Measurements from ENCODE around the gene PRDM16.

DNA sequence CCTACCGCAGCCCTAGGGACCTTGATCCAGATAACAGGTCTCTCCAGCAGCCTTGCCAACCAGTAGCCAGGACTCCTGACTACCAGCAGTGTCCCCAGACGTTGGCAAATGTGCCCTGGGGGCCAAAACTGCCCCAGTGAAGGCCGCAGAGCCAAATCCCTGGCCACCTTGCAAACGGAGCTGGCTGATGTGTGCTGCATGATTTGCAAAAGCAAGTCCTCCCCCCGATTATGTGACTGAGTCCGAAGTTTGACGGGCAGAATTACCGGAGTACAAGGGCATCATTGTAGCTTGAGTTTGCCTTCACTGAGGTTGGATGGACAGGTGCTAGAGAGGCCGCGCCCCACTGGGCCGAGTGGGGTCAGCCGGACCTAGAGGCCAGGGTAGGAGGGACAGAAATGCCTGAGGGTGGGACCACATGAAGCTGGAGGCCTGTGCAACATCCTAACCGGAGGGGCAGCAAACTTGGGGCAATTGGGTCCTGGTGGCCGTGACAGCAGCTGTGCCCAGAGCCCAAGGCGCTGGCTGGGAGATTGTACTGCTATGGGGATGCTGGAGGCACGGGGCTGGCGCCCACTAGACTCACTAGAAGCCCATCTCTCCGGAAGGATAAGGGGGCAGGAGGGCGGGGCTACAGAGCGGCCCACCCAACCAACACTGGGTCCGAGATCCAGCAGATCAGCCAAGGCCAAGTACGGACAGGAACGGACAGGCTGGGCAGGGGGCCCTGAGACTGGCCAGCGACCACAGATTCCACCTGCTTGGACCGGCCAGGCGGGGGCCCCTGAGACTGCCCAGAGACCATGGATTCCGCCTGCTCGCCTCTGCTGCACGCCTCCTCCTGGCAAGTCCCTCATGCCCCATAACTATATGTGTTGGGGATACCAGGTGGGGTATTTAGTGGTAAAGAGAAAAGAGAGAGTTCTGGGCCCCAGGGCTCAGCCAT is 388.2 kb downstream of the PRDM16 start:
- TF ChIP-seq, protein P1, sequence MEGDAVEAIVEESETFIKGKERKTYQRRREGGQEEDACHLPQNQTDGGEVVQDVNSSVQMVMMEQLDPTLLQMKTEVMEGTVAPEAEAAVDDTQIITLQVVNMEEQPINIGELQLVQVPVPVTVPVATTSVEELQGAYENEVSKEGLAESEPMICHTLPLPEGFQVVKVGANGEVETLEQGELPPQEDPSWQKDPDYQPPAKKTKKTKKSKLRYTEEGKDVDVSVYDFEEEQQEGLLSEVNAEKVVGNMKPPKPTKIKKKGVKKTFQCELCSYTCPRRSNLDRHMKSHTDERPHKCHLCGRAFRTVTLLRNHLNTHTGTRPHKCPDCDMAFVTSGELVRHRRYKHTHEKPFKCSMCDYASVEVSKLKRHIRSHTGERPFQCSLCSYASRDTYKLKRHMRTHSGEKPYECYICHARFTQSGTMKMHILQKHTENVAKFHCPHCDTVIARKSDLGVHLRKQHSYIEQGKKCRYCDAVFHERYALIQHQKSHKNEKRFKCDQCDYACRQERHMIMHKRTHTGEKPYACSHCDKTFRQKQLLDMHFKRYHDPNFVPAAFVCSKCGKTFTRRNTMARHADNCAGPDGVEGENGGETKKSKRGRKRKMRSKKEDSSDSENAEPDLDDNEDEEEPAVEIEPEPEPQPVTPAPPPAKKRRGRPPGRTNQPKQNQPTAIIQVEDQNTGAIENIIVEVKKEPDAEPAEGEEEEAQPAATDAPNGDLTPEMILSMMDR (IDR thresholded peaks at IDR 0.05), result no peak
- peak in 1 of 2 donors; percentile 48 for TF ChIP-seq POLR2A (IDR thresholded peaks at IDR 0.05)
